Colonic mucosa (tissue), 4 donors: ENCODE data around the gene KCNK7. TPM values are rescaled to one million over a fixed set of nuclear protein-coding genes. Genes with fewer than 3 reads are reported as not detected.
A peak's percentile ranks its signal among the peaks of the same experiment; 100 is the strongest.

Experiments used
- DNase-seq: peaks from one replicate; pipeline ENCODE4 v3.0.0-alpha.2; 2020
- H3K27ac ChIP-seq: fragments of 200-600 bp; one replicate; pipeline ENCODE4 v1.8.0; 2021
- H3K27me3 ChIP-seq: fragments of 200-600 bp; one replicate; pipeline ENCODE4 v1.8.0; 2021
- H3K36me3 ChIP-seq: fragments of 200-600 bp; one replicate; pipeline ENCODE4 v1.8.0; 2021
- H3K4me1 ChIP-seq: fragments of 200-600 bp; one replicate; pipeline ENCODE4 v1.8.0; 2021; ENCODE audit warnings: mild to moderate bottlenecking
- H3K4me3 ChIP-seq: fragments of 200-600 bp; one replicate; pipeline ENCODE4 v1.8.0; 2021
- H3K9ac ChIP-seq, 2 donors: one replicate each; pipeline ENCODE4 v1.7.0; 2013; ENCODE audit warnings: control low read depth in 2 of 2, low read depth in 2 of 2, low read length in 2 of 2
- H3K9me3 ChIP-seq: fragments of 200-600 bp; one replicate; pipeline ENCODE4 v1.8.0; 2021
- CTCF ChIP-seq: fragments of 200-600 bp; IDR thresholded peaks from one replicate; pipeline ENCODE4 v1.8.0; 2022; ENCODE audit warnings: antibody characterized with exemption, mild to moderate bottlenecking
- intact Hi-C: fragments of 100-400 bp; cut with DNase I; formaldehyde crosslinking; loops from one replicate; pipeline ENCODE4 v1.14.1; 2022
- total RNA-seq, 2 donors: library from RNA; stranded (reverse); fragmentation: NEBNext Ultra II Directional in 1 of 2; extraction: Animal tissue kit (Norgen Biotek cat#: 25700) in 1 of 2; gene quantifications; one replicate each; pipeline ENCODE4 v1.2.1, GENCODE V29; 2021
- donor health status: healthy.
- donor health status: DM: no; HTN: no; CAD: no.
- donor health status: DM: no; HTN: no; CAD: no.

KCNK7 gene
- total RNA-seq, 2 donors from 2014 or later: 0.40 to 0.69 TPM

GRCh38 chr11:65598258-65598699 is 2.7 kb upstream of the KCNK7 start:
- no peak for TF ChIP-seq CTCF
- no peaks in the 10 kb centered on the region for H3K27me3 ChIP-seq
- no peak overlapping the region for H3K9ac ChIP-seq
- no peak overlapping the region for H3K4me3 ChIP-seq
- intact Hi-C loops: no loop called here
- H3K36me3 ChIP-seq: peaks cover 8% of the 10 kb centered on the region
- DNase-seq: no peak
- H3K4me1 ChIP-seq: peaks cover 5% of the 10 kb centered on the region
- no peaks in the 10 kb centered on the region for H3K9me3 ChIP-seq
- H3K27ac ChIP-seq: no peak overlapping the region

GRCh38 chr11:65596520-65596919 is 920 bp upstream of the KCNK7 start:
- H3K27me3 ChIP-seq: no peaks in the 10 kb centered on the region
- intact Hi-C loops: no loop called here
- TF ChIP-seq CTCF: no peak
- H3K9me3 ChIP-seq: no peaks in the 10 kb centered on the region
- peaks cover 5% of the 10 kb centered on the region for H3K4me1 ChIP-seq
- H3K9ac ChIP-seq: no peak overlapping the region
- peaks cover 8% of the 10 kb centered on the region for H3K36me3 ChIP-seq
- DNase-seq: no peak
- no peak overlapping the region for H3K4me3 ChIP-seq
- no peak overlapping the region for H3K27ac ChIP-seq

GRCh38 chr11:65595131-65595530 is 469 bp downstream of the KCNK7 start:
- Histone ChIP-seq H3K36me3 (peaks cover 8% of the 10 kb centered on the region), H3K27ac (no peak overlapping the region), H3K4me3 (no peak overlapping the region), H3K9me3 (no peaks in the 10 kb centered on the region), H3K27me3 (no peaks in the 10 kb centered on the region), H3K9ac (no peak overlapping the region), H3K4me1 (peaks cover 5% of the 10 kb centered on the region)
- TF ChIP-seq CTCF: no peak
- intact Hi-C loops: no loop called here
- no peak for DNase-seq

GRCh38 chr11:65593518-65594414 is 1.8 kb downstream of the KCNK7 start:
- H3K36me3 ChIP-seq: peaks cover 8% of the 10 kb centered on the region
- no peak overlapping the region for H3K27ac ChIP-seq

More at GRCh38 chr11:65593518-65594414, 1.8 kb downstream of the KCNK7 start:
- peak; percentile 38 for TF ChIP-seq CTCF
- Histone ChIP-seq H3K4me3 (no peak overlapping the region), H3K27me3 (no peaks in the 10 kb centered on the region), H3K4me1 (peaks cover 5% of the 10 kb centered on the region), H3K9me3 (no peaks in the 10 kb centered on the region), H3K9ac (peak overlapping the region in 1 of 2 donors; percentile 16)
- no peak for DNase-seq
- intact Hi-C loops: loop anchor here (5.0 kb wide), 1 partner anchor 51 kb away; no protein-coding TSS in a partner anchor
